RWPE2 (cell line): ENCODE measurements around the gene MPPED1.

Experiments used
- ATAC-seq: fragments of 200-7000 bp; cut with Tn5 transposase; 3 replicates; pipeline ENCODE4 v1.9.1; 2021; ENCODE audit warnings: low read depth
- DNase-seq: peaks from one replicate; pipeline ENCODE4 v3.0.0-alpha.2; 2020; ENCODE audit warnings: low spot score
- H3K27ac ChIP-seq: fragments of 450-650 bp; 2 replicates; pipeline ENCODE4 v1.5.1; 2017; ENCODE audit warnings: mild to moderate bottlenecking; ENCODE audit not compliant: poor library complexity, severe bottlenecking
- H3K27me3 ChIP-seq: fragments of 250-450 bp; sonication (Bioruptor Pico); 2 replicates; pipeline ENCODE4 v1.5.1; 2021; ENCODE audit warnings: mild to moderate bottlenecking, moderate library complexity; ENCODE audit not compliant: insufficient read depth, poor library complexity, severe bottlenecking
- H3K36me3 ChIP-seq: fragments of 250-450 bp; sonication (Bioruptor Pico); 2 replicates; pipeline ENCODE4 v1.5.1; 2020; ENCODE audit warnings: low read depth, mild to moderate bottlenecking, moderate library complexity
- H3K4me1 ChIP-seq: fragments of 250-450 bp; sonication (Bioruptor Pico); 2 replicates; pipeline ENCODE4 v1.5.1; 2021; ENCODE audit warnings: mild to moderate bottlenecking, moderate library complexity; ENCODE audit not compliant: insufficient read depth, poor library complexity, severe bottlenecking
- H3K4me3 ChIP-seq: fragments of 250-450 bp; sonication (Bioruptor Pico); 2 replicates; pipeline ENCODE4 v1.5.1; 2021; ENCODE audit warnings: mild to moderate bottlenecking, moderate library complexity; ENCODE audit not compliant: severe bottlenecking
- H3K9me3 ChIP-seq: fragments of 250-450 bp; sonication (Bioruptor Pico); 2 replicates; pipeline ENCODE4 v1.5.1; 2021; ENCODE audit warnings: mild to moderate bottlenecking, moderate library complexity; ENCODE audit not compliant: severe bottlenecking
- TF ChIP-seq, protein P1 (sequence below): fragments of 450-650 bp; IDR thresholded peaks from one replicate; pipeline ENCODE4 v1.5.1; 2017; ENCODE audit warnings: mild to moderate bottlenecking, moderate library complexity; ENCODE audit not compliant: poor library complexity, severe bottlenecking

Gene MPPED1

GRCh38 chr22:43540529-43540923 lies 128.7 kb downstream of the MPPED1 start:
- no peak overlapping the region for H3K27ac ChIP-seq
- no peaks in the 10 kb centered on the region for H3K27me3 ChIP-seq
- ATAC-seq = peak; percentile 37; the same call in 1 of the 3 replicates
- H3K4me1 ChIP-seq = peaks cover 10% of the 10 kb centered on the region
- no peak for DNase-seq
- no peaks in the 10 kb centered on the region for H3K9me3 ChIP-seq
- no peaks in the 10 kb centered on the region for H3K36me3 ChIP-seq
- no peak overlapping the region for H3K4me3 ChIP-seq
- TF ChIP-seq, protein P1, sequence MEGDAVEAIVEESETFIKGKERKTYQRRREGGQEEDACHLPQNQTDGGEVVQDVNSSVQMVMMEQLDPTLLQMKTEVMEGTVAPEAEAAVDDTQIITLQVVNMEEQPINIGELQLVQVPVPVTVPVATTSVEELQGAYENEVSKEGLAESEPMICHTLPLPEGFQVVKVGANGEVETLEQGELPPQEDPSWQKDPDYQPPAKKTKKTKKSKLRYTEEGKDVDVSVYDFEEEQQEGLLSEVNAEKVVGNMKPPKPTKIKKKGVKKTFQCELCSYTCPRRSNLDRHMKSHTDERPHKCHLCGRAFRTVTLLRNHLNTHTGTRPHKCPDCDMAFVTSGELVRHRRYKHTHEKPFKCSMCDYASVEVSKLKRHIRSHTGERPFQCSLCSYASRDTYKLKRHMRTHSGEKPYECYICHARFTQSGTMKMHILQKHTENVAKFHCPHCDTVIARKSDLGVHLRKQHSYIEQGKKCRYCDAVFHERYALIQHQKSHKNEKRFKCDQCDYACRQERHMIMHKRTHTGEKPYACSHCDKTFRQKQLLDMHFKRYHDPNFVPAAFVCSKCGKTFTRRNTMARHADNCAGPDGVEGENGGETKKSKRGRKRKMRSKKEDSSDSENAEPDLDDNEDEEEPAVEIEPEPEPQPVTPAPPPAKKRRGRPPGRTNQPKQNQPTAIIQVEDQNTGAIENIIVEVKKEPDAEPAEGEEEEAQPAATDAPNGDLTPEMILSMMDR = no peak

GRCh38 chr22:43541022-43541421 lies 129.2 kb downstream of the MPPED1 start:
- DNase-seq (no peak), ATAC-seq (no peak)
- H3K36me3 ChIP-seq = no peaks in the 10 kb centered on the region
- TF ChIP-seq, protein P1 = no peak
- no peaks in the 10 kb centered on the region for H3K27me3 ChIP-seq
- H3K4me3 ChIP-seq = no peak overlapping the region
- peaks cover 5% of the 10 kb centered on the region for H3K4me1 ChIP-seq
- no peak overlapping the region for H3K27ac ChIP-seq
- H3K9me3 ChIP-seq = no peaks in the 10 kb centered on the region

DNA sequence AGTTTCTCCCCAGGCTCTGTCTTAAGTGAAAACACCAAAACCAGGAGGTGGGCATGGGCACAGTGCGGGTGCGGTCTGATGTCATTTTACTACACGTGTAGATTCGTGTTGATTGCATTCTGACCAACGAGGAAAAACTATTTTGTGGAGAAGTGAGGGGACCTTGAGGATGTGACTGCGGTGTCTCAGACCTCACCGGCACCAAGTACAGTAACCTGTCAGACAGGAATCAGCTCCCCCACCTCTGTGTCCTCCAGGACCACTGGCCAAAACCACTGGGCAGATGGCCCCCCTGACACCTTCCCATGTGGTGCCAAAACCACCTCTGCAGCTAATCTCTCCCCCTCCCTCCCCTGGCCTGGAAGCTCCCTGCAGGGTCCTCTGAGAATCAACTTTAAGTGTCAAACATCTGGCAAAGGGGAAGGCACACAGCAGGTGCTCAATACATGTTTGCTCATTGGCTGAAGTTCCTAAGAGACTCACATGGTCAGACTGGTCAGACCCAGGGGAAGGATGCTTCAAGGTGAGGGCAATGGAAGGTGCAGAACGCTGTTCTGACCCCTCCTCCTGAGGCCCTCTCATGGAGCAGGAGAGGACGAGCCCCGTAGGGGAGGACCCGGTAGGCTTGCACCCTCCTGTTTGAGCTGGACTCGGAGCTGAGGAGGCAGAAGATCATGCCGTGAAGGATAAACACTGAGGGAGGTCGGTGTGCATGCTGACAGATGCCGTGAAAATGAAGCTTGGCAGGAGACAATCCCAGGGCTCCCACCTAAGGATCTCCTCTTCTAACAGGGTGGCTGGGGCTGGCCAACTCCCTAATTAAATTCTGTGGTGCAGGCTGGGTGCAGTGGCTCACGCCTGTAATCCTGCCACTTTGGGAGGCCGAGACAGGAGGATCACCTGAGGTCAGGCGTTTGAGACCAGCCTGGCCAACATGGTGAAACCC lies 129.9 kb downstream of the MPPED1 start:
- no peak for DNase-seq
- Histone ChIP-seq H3K27me3 (no peaks in the 10 kb centered on the region), H3K4me3 (no peak overlapping the region), H3K27ac (no peak overlapping the region), H3K4me1 (no peaks in the 10 kb centered on the region), H3K9me3 (no peaks in the 10 kb centered on the region), H3K36me3 (no peaks in the 10 kb centered on the region)
- TF ChIP-seq, protein P1 = no peak
- ATAC-seq = no peak

- DNase-seq = no peak
- Histone ChIP-seq H3K36me3 (no peaks in the 10 kb centered on the region), H3K9me3 (no peaks in the 10 kb centered on the region), H3K4me3 (no peak overlapping the region), H3K4me1 (no peaks in the 10 kb centered on the region), H3K27ac (no peak overlapping the region), H3K27me3 (no peaks in the 10 kb centered on the region)
- ATAC-seq = no peak
- TF ChIP-seq, protein P1 = no peak
Observed at GRCh38 chr22:43542681-43543521, 131.1 kb downstream of the MPPED1 start.
